ENCODE results near the gene ZNF398. TPM values are rescaled to one million over a fixed set of nuclear protein-coding genes. Genes with fewer than 3 reads are reported as not detected.

The ZNF398 gene
- total and polyA plus RNA-seq, 2 of the 13 experiments (the other 11 are each of a cell fraction or from before 2014, with no cell fraction given), result 3.0 to 8.9 TPM

- TF ChIP-seq LRRFIP1 (CRISPR knock-in tag; conservative IDR thresholded peaks at IDR 0.05) (no peak; the same call in 1 of the 2 replicates), BCL6 (CRISPR knock-in tag; IDR thresholded peaks at IDR 0.05) (peak; percentile 69; the same call in 1 of the 2 replicates), MLLT10 (CRISPR knock-in tag; IDR thresholded peaks at IDR 0.05) (no peak), ZNF777 (CRISPR knock-in tag; IDR thresholded peaks at IDR 0.05) (peak; percentile 85; the same call in 1 of the 2 replicates), PLSCR1 (CRISPR knock-in tag; IDR thresholded peaks at IDR 0.05; ENCODE audit: borderline replicate concordance) (no peak; the same call in 1 of the 2 replicates), ZNF234 (CRISPR knock-in tag; conservative IDR thresholded peaks at IDR 0.05) (0 out of 2 replicates have a peak, but pooled peaks have one; percentile 10), BCL3 (CRISPR knock-in tag; IDR thresholded peaks at IDR 0.05) (peak; percentile 52), ZNF580 (CRISPR knock-in tag; IDR thresholded peaks at IDR 0.05; ENCODE audit: borderline replicate concordance, low read depth) (no peak), GZF1 (CRISPR knock-in tag; IDR thresholded peaks at IDR 0.05) (peak; percentile 96), CREM (IDR thresholded peaks at IDR 0.05) (no peak; the same call in 1 of the 2 replicates), CREM (CRISPR knock-in tag; IDR thresholded peaks at IDR 0.05) (no peak), NFE2L1 (CRISPR knock-in tag; IDR thresholded peaks at IDR 0.05; ENCODE audit: borderline replicate concordance) (no peak), KDM3A (CRISPR knock-in tag; IDR thresholded peaks at IDR 0.05; ENCODE audit: low read depth) (peak; percentile 97), SKIL (CRISPR knock-in tag; IDR thresholded peaks at IDR 0.05; ENCODE audit: borderline replicate concordance) (peak; percentile 45; the same call in 1 of the 2 replicates), ZZZ3 (CRISPR knock-in tag; IDR thresholded peaks at IDR 0.05; ENCODE audit: borderline replicate concordance) (peak; percentile 94), SP4 (CRISPR knock-in tag; IDR thresholded peaks at IDR 0.05) (peak; percentile 54), SMARCE1 (IDR thresholded peaks at IDR 0.05; ENCODE audit: borderline replicate concordance) (no peak), ZNF451 (CRISPR knock-in tag; IDR thresholded peaks at IDR 0.05) (no peak), ZNF740 (CRISPR knock-in tag; IDR thresholded peaks at IDR 0.05) (no peak; the same call in 1 of the 2 replicates), KDM4B (CRISPR knock-in tag; IDR thresholded peaks at IDR 0.05) (0 out of 2 replicates have a peak, but pooled peaks have one; percentile 91), ZNF839 (CRISPR knock-in tag; IDR thresholded peaks at IDR 0.05; ENCODE audit: borderline replicate concordance) (peak; percentile 68; the same call in 1 of the 2 replicates)
Measured at GRCh38 chr7:149125863-149126661, 21.2 kb upstream of the ZNF398 start, which contains the start of gene ZNF425 (continued).
